PFSK-1 (cell line): ENCODE results near the gene GPAM.

Source experiments
- FOXP2 ChIP-seq: optimal IDR thresholded peaks from 2 replicates; pipeline ENCODE3; 2011; ENCODE audit warnings: borderline replicate concordance, control low read depth, inconsistent platforms; ENCODE audit not compliant: insufficient read depth; ENCODE audit errors: extremely low read length, extremely low read depth
- POLR2AphosphoS5 ChIP-seq: IDR thresholded peaks from 2 replicates; pipeline ENCODE4 v1.6.1; 2012; ENCODE audit warnings: low read depth, mild to moderate bottlenecking, control low read depth, low read length, moderate library complexity
- REST ChIP-seq, 2 experiments: IDR thresholded peaks; 2 replicates each; pipeline versions ENCODE4 v1.6.1 to v1.8.0; 2011 to 2012; ENCODE audit warnings: low read depth in 2 of 2, low read length in 2 of 2, control low read depth in 1 of 2, inconsistent platforms in 1 of 2, mild to moderate bottlenecking in 1 of 2, moderate library complexity in 1 of 2; ENCODE audit not compliant: insufficient read depth in 1 of 2
- SIN3A ChIP-seq: IDR thresholded peaks from 2 replicates; pipeline ENCODE4 v1.6.1; 2012; ENCODE audit warnings: mild to moderate bottlenecking, low read length, moderate library complexity, borderline replicate concordance; ENCODE audit not compliant: insufficient read depth
- TAF1 ChIP-seq: IDR thresholded peaks from 2 replicates; pipeline ENCODE4 v1.6.1; 2012; ENCODE audit warnings: low read length, control low read depth, borderline replicate concordance; ENCODE audit not compliant: insufficient read depth

Gene GPAM

DNA sequence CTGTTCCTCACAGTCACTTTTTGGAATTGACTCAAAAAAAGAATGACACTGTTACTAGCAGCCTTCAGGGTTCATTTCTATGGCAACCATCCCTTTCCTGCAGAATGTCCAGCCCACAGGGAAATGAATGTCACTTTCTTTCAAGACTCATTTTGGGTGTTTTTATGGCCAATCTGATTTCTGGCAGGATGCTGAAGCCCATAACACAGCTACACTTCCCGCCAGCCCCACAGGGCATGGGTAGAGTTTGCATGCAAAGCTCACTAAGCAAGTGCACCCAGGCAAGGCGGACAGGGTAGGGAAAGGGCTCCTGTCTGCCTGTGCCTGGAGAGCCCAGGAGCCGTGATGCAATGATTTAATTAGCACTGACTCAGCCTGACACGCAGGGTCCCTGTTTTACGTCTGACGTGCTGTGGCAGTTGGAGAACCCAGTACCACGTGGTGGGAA lies 26.1 kb upstream of the GPAM start:
- no peak for TF ChIP-seq TAF1
- TF ChIP-seq SIN3A: no peak
- no peak for TF ChIP-seq FOXP2
- TF ChIP-seq POLR2AphosphoS5: no peak
- no peak for TF ChIP-seq REST (IDR thresholded peaks at IDR 0.05; ENCODE audit: insufficient read depth in 1 of 2, low read depth in 2 of 2, low read length in 2 of 2)

DNA sequence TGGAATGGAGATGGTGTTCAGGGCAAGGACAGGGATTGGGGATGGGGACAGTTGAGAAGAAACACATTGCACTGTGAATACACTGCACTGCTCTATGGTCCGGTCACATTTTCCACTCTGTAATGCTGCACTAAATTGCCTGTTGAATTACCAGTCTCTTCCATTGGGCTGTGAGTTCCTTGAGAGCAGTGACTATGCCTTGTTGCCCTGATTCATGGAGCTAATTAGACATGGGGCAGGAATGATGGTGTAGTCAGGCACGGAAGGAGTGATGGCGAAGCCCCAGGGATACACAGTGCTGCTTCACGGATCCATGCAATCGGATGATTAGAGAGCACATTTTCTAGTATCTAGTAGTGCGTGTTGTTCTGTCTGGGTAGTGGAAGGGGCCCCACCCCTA lies 25.4 kb upstream of the GPAM start:
- TF ChIP-seq REST (IDR thresholded peaks at IDR 0.05; ENCODE audit: insufficient read depth in 1 of 2, low read depth in 2 of 2, low read length in 2 of 2): no peak
- TF ChIP-seq FOXP2: no peak
- no peak for TF ChIP-seq SIN3A
- no peak for TF ChIP-seq TAF1
- TF ChIP-seq POLR2AphosphoS5: no peak

DNA sequence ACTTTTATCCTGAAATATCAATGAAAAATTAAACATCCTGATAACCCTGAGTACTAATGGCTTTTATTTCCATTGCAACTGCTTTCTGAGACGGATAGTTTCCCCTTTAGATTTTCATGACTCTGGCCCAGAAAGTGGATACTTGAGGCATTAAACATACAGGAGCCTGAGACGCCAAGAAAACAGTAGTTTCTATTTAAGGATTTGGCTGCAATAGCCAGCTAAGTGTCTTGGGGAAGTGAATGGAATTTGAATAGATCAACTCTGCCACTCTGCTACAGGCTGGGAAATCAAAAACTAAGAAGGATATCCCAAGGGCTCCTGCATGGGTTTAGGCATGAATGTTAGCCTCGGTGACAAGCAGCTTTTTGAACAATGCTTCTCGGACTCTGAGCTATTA lies 24.7 kb upstream of the GPAM start:
- TF ChIP-seq POLR2AphosphoS5: no peak
- TF ChIP-seq SIN3A: no peak
- no peak for TF ChIP-seq FOXP2
- no peak for TF ChIP-seq TAF1
- TF ChIP-seq REST (IDR thresholded peaks at IDR 0.05; ENCODE audit: insufficient read depth in 1 of 2, low read depth in 2 of 2, low read length in 2 of 2): no peak

- no peak for TF ChIP-seq FOXP2
- no peak for TF ChIP-seq TAF1
Measured at GRCh38 chr10:112203328-112204076, 19.9 kb upstream of the GPAM start.

- no peak for TF ChIP-seq FOXP2
- no peak for TF ChIP-seq REST (IDR thresholded peaks at IDR 0.05; ENCODE audit: insufficient read depth in 1 of 2, low read depth in 2 of 2, low read length in 2 of 2)
- TF ChIP-seq TAF1: no peak
- no peak for TF ChIP-seq SIN3A
- no peak for TF ChIP-seq POLR2AphosphoS5
Measured at GRCh38 chr10:112202561-112203241, 19.1 kb upstream of the GPAM start.
